Activated CD8-positive, alpha-beta memory T cell treated with anti-CD3 and anti-CD28 coated beads, Interleukin-2, amount 50 U/mL, for 1 hour (primary cell): Measurements from ENCODE around the gene DOK5.
"Not testable (repeated sequence)": the region's sequence is repeated elsewhere in the genome, so short reads cannot be mapped to it uniquely, and the experiment has no call there.

ENCODE experiments used
- DNase-seq: peaks from one replicate; pipeline ENCODE4 v3.0.0-alpha.2; 2020; ENCODE audit errors: extremely low read depth

The DOK5 gene

DNA sequence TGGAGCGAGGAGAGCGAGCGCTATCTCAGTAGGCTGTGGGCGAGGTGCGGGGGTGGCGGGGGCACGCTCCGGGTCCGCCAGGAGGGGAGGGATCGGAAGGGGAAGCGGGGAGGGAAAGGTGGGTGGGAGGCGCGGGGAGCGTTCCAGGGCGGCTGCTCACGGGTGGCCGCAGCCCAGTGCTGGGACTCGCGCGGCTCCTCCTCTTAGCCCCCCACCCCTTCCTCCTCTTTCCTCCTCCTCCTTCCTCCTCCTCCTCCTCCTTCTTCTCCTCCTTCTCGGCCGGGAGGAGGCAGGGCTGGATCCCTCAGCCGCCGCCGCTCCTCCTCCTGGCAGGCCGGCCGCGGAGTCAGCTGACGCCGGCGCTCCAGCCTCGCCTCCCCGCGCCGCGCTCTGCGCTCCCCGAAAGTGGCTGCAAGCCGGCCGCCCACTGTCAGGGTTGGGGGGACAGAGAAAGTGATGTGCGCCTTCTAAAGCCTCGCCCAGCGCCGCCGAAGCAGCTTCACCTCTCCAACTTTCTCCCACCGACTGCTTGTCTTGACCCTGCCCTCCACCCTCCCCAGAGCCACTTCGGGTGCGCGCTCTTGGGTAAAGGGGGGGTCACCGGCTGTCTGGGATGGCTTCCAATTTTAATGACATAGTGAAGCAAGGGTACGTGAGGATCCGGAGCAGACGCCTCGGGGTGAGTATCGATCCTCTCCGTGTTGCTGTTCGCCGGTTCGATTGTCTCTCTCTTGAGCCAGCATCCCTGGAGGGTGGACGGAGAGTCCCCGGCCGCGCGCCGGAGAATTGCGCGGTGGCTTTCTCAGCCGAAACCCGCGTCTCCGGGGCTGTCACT, at the start of gene DOK5:
Gene DOK5 (plus strand): TSS at position 260 of the 835 bp plus-strand sequence. CDS start 354 bp downstream, at position 614.
- no peak for DNase-seq

DNA sequence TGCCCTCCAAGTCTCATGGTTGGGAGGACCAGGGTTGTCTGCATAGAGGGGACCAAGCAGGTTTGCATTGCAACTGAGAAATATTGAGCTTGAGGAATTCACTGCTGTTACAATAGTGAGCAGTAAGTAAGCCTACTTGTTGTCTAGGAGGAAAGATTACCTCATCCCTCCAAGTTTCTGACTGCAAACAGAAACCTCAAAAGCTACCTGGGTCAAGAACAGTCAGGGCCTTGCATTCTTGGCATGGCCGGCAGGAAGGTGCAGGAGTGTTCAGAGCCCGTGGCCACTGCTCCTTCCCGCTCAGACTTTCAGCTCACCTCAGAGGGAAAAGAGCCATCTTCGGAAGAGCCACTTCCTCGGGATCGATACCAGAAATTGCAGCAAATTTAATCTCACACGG, 46.0 kb upstream of the DOK5 start:
- no peak for DNase-seq

DNA sequence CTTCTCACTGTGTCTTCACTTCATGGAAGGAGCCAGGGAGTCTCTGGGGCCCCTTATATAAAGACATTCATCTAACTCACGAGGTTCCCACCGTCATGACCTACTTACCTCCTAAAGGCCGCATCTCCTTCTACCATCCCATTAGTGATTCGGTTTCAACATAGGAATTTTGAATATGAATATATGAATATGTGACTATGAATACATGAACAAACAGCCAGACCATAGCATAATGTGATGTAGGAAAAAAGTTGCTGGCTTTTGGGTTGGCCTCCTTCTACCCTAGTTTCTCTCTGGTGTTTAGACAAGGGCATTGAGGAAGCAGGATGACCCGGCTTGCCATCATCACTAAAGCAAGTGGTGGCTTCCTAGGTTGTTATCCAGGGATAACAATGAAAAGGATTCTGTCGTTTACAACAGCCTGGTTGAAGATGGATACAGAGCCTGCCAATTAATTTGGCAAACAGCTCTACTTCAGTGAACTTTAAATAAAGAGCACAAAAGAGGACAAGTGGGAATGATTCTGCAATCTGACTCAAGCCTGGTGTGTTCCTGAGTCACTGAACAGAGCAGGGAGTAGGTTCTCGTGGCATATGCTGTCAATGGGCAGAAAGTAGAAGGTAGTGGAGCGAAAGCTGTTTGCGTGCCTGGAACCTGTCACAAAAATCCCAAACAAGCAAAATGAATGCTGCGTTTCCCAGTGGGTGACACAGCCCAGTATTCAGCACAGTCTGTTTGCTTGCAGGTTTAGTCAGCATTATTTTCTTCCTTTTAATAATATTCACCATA, 44.0 kb upstream of the DOK5 start:
- DNase-seq = no peak

DNA sequence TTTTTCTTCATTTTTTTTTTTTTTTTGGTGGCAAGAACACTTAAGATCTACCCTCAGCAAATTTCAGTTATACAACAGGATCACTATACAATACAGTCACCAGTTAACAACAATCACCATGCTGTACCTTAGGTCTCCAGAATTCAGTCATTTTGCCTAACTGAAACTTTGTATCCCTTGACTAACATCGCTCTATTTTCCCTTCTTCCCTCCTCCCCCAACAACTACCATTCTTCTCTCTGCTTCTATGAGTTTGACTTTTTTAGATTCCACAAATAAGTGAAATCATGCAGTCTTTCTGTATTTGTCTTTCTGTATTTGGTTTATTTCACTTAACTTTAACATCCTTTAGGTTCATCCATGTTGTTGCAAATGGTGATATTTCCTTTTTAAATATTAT, 42.4 kb upstream of the DOK5 start:
- DNase-seq = no peak

DNA sequence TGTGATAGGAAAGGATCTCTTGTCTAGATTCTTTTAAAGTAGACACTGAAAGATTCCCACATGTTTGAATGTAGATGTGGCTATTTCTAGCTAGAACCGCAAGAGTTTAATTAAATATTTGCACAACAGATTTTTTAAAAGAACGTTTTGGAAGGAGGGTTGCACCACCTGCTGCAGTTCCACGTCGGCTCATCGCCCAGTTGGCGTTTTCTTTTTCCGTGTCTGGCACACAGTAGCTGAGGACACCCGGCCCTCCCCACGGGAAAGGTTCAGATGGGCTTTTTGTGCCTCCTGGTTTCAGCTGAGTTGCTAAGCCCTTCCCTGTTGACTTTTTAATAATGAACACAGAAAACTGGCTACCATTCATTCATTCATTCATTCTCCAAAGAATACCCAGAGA, 41.8 kb upstream of the DOK5 start:
- no peak for DNase-seq

DNA sequence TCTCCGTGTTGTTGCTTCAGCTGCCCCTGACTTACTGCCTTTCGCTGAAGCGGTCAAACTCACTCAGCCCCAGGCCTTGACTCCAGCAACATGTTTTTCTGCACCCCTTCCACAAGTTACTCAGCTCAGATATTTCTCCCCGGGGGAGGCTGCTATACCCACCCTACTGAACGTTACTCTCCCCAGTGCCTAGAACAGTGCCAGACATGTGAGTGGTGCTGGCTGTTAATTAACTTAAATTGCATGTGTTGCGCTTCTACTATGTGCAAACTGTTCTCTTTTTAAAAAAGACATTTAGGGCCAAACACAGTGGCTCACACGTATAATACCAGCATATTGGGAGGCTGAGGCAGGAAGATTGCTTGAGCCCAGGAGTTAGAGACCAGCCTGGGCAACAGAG, 41.2 kb upstream of the DOK5 start:
- no peak for DNase-seq

DNA sequence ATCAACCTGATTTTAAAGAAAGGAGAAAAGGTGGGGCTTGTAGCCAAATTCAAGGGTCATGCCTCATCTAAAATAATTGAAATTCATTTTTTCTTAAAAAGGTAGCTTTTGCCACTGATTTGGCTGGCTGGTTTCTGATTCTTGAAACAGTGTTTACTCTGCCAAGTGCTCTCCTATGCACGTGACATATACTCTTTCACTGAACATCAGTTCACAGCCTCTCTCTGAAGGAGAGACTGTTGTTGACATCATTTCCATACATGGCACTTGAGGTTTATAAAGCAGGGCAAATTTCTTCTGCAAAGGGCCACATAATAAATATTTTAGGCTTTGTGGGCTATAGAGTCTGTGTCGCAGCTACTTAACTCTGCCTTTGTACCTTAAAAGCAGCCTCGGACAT, 40.4 kb upstream of the DOK5 start:
- no peak for DNase-seq

DNA sequence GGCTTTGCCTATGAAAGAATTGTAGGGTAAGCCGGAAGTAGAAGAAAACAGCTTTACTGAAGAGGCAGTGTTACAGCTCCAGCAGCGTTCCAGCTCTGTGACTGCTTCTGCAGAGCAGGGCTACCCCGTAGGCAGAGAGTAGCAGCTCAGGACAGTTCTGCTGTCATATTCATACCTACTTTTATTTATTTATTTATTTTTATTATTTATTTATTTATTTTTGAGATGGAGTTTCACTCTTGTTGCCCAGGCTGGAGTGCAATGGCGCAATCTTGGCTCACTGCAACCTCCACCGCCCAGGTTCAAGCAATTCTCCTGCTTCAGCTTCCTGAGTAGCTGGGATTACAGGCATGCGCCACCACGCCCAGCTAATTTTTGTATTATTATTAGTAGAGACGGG, 39.0 kb upstream of the DOK5 start:
- DNase-seq = not testable (repeated sequence)

DNA sequence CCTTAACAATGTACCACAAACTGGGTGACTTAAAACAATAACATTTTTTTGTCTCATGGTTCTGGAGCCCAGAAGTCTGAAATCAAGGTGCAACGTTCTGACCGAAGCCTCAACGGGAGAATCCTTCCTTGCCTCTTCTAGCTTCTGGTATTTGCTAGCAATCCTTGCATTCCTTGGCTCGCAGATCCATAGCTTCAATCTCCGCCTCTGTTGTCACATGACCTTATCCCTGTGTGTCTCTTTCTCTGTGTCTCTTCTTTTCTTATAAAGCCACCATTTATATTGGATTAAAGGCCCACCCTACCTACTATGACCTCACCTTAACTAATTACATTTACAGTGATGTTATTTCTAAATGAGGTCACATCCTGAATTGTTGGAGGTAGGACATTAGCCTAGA, 37.2 kb upstream of the DOK5 start:
- DNase-seq = no peak

DNA sequence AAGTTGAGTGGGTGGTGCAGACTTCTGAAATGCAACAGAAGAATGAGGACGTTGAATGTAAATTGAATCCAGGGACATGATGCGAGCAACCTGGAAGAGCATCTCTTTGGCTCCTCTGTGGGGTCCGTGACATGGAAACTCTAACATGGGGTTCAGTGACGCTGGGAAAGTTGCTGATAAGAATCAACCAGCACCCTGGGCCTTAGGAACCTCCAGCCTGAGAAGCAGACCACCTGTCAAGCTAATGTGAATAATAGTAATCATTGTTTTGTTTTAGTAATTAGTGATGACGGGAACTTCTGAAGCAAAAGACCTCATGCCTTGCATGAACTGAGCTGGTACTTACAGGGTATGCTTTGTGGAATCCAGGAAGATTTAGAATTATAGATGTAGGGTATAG, 25.2 kb upstream of the DOK5 start:
- no peak for DNase-seq

DNA sequence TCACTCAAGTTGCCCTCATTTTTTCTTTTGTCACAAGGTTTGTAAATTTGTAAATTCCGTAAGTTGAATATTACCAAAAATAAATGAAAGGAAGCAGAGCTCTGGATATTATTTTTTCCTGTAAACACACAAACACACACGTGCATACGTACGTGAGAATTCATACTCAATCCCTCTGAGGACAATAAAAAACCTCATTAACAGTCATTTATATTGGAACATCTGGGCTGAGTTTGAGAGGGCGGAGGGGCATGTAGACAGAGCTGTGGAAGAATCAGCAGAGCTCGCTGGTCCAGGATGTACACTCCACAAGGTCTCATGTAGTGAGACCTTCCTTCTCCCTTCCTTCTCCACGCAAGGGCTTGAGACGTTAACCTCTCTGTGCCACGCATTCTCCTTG, 24.2 kb upstream of the DOK5 start:
- DNase-seq = no peak

DNA sequence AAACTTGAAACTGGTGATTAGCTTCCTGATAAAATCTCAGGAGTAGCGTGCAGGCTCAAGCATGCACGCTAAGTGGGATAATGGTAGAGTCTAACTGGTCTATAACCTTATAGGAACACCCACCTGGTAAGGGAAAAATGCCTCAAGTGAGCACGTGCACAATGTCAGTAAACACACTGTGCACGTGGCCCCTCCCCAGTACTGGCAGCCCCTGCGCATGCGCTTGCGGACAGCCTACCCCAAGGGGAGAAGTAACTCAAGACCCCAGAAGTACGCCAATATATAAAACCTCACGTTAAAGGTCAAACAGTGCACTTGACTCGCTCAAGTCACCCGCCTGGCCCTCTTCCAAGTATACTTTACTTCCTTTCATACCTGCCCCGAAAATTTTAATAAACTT, 23.1 kb upstream of the DOK5 start:
- DNase-seq = no peak

DNA sequence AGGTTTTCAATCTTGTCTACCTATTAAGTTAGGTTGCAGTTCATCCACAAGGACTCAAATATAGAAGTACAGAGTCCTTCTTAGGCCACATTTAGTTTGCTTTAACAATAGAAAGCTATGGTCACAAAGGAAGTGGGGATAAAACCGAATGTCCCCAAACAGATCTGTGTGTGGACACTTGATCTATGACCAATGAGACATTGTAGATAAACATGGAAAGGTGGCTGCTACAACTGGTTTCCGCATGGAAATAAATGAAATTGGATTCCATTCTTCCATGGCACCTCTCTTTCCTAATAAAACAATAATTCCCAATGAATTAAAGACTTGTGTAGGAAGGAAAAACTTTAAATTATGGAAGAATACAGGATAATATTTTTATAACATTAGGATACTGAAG, 20.4 kb upstream of the DOK5 start:
- DNase-seq = no peak

DNA sequence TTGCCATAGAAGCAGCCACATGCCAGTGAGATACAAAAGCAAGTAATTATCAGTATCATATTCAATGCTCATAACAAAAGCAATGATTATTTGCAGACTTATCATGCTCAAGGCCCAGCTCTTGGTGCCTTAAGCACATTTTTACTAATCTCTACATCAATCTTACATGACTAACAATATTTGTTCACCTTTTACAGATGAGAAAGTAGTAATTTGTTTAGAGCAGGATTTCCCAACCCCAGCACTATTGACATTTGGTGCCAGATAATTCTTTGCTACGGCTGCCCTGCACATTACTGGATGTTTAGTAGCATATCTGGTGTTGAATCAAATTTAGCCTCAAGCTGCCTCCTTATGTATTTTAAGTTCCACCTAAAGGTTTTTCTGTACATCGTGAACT, 19.0 kb upstream of the DOK5 start:
- no peak for DNase-seq

DNA sequence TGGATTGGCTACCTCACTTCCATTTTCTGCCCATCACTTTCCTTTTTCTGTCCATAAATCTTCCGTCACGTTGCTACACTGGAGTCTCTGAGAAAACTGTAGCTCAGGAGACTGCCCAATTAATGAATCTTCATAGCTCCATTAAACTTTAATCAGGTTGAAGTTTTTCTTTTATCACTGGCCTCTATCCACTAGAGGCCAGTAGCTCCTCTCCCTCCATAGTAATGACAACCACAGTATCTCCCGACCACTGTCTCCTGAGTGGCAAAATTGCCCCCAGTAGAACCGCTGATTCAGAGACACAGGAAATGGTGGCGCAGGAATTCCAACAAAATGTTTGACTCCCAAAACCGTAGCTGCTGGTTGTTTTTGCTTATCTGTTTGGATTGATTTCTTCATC, 18.4 kb upstream of the DOK5 start:
- no peak for DNase-seq

DNA sequence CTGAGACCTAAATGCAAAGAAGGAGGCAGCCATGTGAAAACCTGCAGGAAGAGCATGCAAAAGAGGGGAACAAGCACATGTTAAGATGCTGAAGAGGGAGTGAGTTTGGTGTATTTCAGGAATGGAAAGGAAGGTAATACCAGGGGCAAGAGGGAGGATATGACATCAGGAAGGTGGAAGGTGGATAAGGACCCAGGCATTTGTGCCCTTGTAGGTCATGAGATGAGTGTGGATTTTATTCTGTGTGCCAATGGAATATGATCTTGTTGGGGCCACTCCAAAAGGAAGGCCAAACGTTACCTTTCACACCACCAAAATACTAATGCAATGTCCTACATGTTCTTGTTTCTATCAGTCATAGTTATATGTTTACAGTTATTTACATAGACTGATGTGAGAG, 17.2 kb upstream of the DOK5 start:
- no peak for DNase-seq

DNA sequence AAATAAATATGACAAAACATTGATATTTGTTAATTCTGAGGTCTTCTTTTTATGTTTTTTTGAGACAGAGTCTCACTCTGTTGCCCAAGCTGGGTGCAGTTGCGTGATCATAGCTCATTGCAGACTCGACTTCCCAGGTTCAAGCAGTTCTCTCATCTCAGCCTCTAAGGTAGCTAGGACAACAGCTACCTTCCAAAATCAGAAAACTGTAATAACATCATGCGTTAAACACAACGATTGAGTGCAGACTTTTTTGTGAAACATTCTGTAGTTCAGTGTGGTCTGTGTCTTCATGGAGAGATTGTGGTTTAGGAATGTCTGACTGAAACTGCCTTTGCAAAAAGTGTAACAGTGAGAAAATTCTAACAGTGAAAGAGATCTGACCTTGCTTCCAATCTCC, 16.1 kb upstream of the DOK5 start:
- no peak for DNase-seq

DNA sequence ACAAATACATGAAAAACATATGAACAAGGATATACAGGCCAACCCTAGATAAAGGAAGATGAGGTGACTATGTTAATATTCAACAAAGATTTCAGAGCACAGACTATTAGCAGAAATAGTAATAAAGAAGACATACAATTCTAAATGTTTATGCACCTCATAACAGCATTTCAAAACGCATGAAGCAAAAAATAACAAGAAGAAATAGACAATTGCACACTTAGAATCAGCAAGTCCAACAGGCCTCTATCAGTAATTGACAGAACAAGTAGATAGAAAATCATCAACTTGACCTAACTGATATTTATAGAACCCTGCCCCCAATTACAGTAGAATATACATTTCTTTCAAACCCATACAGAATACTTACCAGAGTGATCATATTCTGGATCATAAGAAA, 11.4 kb upstream of the DOK5 start:
- DNase-seq = no peak

DNA sequence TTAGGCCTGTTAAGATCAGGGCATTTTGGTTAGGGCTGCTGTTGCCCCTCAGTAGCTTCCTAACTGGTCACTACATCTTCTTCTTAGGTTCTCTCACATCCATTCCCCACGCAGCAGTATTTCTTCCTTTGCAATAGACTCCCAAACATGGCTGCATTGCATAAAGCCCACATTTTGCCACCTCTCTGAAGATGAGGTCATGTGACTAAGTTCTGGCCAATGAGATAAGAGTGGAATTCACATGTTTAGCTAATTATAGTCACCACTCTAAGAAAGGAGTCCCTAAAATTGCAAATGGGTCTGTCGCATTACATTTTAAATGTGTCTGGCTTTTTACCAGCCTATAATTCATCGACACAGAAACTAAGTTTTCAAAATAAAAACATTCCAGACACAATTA, 9.3 kb upstream of the DOK5 start:
- DNase-seq = no peak

DNA sequence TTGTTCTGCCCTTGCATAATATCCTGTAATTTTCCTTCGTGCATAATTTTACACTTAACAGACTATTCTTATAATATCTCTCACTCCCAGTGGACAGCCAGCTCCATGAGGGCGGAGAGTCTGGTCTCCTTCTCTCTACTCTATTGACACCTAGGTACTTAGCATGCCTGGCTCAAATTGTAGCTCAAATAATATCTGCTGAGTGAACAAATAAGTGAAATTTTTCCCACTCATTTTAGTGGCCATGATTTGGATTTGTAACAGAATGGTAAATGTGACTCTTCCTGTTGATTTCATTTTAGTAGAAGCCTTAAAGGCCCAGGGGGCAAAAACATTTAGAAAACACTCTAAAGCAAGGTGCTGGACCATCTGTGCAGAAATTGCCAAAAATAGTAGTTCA, 7.8 kb upstream of the DOK5 start:
- DNase-seq = no peak

DNA sequence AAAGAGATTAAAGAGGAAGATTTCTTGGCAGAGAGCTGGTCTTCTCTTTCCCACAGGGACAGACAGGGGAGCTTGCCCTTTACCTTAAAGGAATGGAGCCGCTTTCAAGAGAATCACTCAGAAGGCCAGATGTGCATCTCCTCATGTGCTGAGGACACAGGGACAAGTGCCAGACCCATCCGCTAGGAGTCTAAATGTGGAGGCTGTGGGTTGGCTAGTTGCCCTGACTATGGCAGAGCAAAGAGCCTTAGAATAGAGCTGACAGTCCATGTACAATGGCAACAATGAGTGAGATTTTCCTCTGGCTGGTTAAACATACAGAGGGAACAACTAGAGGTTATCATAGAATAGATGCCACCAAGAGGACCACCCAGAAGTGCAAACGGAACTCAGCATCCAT, 7.3 kb upstream of the DOK5 start:
- DNase-seq = no peak

DNA sequence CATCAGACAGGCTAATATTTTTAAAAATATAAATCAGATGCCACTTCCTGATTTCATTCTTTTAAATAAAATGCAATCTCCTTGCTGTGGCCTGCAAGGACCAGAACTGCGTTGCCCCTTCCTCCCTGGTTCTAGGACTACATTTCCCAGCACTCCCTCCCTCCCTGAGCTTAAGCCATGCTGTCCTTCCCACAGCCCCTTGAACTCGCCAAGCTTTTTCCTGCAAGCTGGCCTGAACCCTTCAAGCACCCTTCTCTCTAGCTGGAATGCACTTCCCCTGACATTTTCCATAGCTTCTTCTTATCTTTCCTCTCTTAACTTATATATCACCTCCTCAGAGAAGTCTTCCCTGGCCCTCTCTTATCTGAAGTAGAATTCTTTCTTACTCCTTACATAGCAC, 6.1 kb upstream of the DOK5 start:
- DNase-seq = no peak

DNA sequence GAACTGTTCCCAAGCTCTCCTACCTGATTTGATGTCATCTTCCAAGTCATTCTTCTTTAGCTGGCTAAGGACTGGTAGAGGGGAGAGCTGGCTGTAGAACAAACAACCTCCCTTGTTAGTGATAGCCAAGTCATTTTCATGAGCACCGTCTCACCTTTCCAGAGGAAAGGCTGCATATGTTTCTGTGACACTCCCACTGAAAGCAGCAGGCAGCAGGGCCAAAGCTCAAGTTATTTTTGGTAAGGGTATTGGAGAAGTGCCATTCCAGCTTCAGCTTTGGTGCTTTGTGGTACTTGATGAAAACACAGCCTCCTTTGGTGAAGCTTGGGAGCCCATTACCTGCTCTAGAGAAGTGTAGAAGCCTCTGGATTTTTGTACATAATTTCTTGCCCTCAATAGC, 5.4 kb upstream of the DOK5 start:
- DNase-seq = no peak
